B cell (primary cell): ENCODE data around the gene RECK.

ENCODE experiments used
- EZH2 ChIP-seq: IDR thresholded peaks from 2 replicates; pipeline ENCODE4 v1.6.1; 2012; ENCODE audit warnings: borderline replicate concordance, low read depth, mild to moderate bottlenecking, moderate library complexity, low read length; ENCODE audit not compliant: insufficient read depth, poor library complexity, severe bottlenecking
- TF ChIP-seq, protein P1 (sequence below): fragments of 200-600 bp; IDR thresholded peaks from one replicate; pipeline ENCODE4 v1.8.0; 2022; ENCODE audit warnings: antibody characterized with exemption, mild to moderate bottlenecking

DNA sequence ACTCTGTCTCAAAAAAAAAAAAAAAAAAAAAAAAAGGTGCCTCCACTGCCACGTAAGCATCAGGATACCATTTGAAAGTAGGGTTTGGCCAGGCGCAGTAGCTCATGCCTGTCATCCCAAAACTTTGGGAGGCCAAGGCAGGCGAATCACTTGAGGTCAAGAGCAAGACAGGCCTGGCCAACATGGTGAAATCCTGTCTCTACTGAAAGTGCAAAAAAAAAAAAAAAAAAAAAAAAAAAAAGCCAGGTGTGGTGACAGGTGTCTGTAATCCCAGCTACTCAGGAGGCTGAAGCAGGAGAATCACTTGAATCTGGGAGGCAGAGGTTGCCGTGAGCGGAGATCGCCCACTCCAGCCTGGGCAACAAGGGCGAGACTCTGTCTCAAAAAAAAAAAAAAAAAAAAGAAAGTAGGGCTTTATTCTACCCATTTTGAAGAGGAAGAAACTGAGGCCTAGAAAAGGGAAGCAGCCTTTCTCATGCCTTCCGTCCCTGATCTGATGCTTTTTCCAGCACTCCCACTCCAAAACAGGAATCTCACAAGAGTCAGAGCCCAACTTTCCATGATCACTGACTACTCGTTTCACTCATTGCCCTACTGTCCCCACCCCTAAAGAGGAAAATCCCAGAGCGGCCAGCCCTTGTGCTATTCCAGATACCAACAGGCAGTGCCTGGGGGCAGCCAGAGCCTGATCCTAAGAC, 116.2 kb downstream of the RECK start:
- TF ChIP-seq, protein P1, sequence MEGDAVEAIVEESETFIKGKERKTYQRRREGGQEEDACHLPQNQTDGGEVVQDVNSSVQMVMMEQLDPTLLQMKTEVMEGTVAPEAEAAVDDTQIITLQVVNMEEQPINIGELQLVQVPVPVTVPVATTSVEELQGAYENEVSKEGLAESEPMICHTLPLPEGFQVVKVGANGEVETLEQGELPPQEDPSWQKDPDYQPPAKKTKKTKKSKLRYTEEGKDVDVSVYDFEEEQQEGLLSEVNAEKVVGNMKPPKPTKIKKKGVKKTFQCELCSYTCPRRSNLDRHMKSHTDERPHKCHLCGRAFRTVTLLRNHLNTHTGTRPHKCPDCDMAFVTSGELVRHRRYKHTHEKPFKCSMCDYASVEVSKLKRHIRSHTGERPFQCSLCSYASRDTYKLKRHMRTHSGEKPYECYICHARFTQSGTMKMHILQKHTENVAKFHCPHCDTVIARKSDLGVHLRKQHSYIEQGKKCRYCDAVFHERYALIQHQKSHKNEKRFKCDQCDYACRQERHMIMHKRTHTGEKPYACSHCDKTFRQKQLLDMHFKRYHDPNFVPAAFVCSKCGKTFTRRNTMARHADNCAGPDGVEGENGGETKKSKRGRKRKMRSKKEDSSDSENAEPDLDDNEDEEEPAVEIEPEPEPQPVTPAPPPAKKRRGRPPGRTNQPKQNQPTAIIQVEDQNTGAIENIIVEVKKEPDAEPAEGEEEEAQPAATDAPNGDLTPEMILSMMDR: no peak
- TF ChIP-seq EZH2: no peak
